Stimulated activated CD8-positive, alpha-beta memory T cell treated with anti-CD3 and anti-CD28 coated beads, Interleukin-4, amount 100 ng/mL, for 4 hours (primary cell): ENCODE results near the gene PRPH.
"Not testable (repeated sequence)": the region's sequence is repeated elsewhere in the genome, so short reads cannot be mapped to it uniquely, and the experiment has no call there.

Experiments
- DNase-seq, 2 donors: peaks; one replicate each; pipeline ENCODE4 v3.0.0-alpha.2; 2020; ENCODE audit warnings: low read depth in 2 of 2, low spot score in 1 of 2

Gene PRPH

DNA sequence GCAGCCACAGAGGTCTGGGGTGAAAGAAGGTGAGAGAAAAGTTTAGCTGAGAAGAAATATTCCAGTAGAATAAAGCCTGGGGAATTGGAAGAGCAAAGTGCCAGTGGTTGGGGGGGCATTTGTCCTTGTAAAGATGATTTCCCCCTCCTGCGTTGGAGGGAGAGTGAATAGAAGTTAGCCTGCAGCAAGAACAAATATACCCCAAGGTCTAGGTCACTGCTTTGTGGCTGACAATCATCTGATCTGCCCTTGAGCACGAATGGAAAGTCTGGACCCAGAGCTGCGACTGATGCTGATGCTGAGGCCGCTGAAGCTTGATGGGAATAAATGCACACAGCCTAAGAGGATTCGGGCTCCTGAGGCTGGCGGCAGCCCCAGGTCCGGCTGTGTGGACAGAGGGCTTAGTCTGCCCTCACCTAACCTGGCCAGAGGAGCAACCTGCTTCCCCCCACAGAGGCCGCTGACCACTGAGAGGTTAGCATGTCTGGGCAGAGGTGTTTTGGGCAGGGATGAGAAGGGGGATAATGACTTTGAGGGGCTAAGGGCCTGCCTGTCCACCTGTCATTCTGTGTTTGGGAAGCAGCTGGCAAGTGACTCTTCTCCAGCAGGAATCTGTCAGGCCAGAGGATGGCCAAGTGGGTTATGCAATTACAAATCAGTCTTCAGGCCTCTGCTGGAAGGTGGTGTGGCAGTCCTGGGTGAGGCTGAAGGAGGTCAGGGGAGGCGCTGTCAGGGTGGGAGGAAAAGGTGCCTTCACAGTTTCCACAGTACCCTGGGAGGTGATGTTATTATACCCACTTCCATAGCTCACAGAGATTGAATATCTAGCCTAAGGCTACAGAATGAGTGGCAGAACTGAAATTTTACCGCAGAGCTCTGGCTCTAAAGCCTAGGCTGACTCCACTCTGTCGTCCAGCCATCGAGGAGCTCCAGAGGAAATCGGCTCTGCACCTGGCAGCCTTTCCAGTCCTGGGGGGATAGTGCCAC is 18.4 kb upstream of the PRPH start:
- no peak for DNase-seq

DNA sequence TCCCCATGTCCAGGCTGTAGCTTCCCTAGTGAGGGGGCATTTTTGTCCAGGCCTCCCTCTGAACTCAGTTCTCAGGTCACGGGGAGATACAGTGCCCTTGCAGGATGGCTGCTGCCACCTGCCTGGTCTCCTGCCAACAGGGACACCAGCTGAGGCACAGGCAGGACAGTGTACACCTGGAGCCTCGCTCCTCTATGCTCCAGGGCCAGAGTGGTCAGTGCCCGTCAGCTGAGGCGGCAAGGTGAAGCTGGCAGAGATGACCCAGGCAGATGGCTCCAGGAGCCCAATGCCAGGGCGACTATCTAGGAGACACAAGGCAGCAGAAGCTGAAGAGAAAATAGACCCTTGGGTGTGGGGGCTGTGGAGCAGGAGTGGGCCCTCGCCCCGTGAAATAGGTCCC is 17.5 kb upstream of the PRPH start:
- no peak for DNase-seq

DNA sequence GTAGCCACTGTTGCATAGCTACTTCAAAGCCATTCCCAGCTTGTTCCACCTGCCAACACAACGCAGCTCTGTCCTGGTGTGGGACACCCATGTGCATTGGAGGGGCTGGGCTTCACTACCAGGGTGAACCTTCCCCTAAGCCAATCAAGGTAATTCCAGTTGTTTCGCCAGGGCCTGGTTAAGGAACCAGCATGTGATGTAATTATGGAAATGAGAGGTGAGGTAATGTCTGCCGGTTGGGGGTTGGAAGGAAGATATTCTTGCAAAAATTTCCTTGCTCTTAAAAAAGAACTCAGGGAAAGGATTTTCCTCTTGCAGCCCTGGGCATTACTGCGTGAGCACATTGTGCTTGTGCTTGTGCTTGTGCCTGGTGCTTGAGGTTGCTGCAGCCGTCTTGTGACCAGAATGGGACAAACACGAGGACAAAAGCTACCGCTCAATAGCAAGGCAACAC is 15.2 kb upstream of the PRPH start:
- DNase-seq, result no peak

DNA sequence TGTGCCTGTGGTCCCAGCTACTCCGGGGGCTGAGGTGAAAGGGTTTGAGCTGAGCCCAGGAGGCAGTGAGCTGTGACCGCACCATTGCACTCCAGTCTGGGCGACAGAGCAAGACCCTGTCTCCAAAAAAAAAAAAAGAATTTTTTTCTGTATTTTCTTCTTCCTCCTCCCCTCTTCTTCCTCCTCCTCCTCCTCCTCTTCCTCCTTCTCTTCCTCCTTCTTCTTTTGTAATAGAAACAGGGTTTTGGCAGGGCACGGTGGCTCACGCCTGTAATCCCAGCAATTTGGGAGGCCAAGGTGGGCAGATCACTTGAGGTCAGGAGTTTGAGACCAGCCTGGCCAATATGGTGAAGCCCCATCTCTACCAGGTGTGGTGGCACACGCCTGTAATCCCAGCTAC is 14.4 kb upstream of the PRPH start:
- not testable (repeated sequence) for DNase-seq

DNA sequence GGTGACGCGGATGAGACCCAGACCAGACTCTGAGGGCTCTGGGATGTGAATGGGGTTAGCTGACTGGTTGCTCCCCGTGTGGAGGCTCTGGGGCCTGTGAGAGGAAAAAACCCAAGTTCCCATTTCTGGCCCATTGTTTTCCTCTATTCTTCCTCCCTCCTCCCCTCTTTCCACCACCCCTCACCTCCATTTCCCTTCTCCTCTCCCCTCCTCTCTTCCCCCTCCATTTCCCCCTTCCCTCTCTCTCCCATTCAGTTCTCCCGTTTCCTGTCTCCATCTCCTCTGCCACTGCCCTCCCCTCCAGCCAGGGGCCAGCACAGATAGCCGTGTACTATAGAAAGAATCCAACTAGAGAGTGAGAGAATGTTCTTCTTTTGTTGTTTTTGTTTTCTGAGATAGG is 12.6 kb upstream of the PRPH start:
- DNase-seq, result no peak

DNA sequence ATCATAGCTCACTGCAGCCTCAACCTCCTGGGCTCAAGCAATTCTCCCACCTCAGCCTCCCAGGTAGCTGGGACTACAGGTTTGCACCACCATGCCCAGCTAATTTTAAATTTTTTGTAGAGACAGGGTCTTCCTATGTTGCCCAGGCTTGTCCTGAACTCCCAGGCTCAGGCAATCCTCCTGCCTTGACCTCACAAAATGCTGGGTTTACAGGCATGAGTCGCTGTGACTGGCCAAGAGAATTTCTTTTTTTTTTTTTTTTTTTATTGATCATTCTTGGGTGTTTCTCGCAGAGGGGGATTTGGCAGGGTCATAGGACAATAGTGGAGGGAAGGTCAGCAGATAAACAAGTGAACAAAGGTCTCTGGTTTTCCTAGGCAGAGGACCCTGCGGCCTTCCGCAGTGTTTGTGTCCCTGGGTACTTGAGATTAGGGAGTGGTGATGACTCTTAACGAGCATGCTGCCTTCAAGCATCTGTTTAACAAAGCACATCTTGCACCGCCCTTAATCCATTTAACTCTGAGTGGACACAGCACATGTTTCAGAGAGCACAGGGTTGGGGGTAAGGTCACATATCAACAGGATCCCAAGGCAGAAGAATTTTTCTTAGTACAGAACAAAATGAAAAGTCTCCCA is 12.1 kb upstream of the PRPH start:
- not testable (repeated sequence) for DNase-seq

DNA sequence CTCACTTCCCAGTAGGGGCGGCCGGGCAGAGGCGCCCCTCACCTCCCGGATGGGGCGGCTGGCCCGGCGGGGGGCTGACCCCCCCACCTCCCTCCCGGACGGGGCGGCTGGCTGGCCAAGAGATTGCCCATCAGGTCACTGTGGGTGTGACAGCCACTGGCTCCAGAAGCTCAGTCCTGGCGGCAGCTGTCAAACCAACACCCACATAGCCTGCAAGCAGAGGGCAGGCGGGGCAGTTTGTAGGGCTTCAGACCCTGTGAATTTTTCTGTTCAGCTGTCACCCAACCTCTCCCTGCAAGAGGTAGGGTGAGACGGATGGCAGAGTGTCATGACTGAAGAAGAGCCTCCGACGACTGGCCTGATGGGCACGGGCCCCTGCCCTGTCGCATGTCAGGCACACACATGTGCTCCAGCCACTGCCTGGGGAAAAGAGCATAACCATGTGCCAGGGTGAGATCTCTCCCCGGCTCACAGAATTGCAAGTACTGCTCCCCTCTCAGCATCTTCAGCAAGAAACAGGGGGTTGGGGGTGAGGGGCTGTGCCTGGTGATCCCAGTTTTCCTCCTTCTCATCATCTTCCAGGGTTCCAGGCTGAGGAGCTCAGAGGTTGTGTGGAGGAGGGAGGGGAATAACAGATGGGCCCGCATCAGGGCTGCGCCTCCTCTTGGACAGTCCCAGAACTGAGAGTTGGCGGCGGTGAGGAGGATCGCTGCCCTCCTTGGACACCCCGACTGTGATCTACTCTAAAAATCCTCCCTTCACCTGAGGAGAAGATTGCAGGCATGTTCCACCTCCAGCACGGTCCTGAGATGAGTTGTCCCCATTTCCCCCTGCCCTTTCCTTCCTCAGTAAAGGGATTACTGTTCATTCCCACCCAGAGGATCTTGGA is 11.2 kb upstream of the PRPH start:
- DNase-seq, result no peak

DNA sequence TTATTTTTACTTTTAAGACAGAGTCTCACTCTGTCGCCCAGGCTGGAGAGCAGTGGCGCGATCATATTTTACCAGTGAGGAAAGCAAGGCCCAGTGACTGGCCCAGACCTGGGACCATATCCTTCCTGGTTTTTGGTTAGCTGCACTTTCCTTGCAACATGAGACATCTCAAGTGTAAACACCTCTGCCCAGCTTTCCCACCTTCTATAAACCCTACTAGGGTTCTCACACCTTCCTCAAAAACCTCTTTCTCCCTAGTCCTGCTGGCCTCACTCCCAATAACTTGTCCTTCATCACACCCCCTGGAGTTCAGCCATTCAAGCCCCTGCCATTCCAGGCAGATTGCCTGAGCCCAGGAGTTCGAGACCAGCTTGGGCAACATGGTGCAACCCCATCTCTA is 10.3 kb upstream of the PRPH start:
- DNase-seq, result no peak

DNA sequence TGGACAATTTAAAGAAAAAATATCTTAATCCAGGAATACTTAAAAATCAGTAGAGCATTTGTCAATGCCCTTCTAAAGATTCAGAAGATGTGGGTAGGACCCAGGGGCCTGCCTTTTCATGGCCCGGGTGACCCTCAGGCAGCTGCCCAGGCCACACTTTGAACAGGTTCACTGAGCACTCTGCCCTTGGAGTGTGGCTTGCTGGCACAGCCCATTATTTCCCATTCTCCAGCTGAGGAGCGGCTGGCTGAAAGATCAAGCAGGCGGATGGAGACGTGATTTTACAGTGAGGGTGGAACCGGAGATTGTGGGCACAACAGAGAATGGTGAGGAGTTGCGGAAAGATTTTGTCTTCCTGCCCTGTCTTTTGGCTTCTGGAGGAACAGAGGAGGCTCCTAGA is 7.1 kb upstream of the PRPH start:
- DNase-seq, result no peak

DNA sequence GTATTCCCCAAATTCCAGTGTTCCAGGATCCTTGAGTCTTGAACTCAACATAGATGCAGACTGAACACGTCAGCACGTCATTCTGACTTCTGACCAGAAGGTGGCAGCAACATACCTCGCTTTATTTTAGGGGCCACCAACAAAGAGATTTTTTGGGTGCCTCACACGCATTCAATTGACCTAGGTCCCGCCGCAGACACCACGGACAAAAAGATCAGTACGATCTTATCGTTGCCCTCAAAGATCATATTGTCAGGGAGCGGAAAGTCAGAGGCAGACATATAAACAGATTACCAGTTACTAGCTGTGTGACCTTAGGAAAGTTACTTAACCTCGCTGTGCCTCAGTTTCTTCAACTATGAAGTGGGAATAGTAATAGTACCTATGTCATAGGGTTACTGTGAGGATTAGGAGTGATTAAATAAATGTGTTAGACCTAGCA is 6.5 kb upstream of the PRPH start:
- peak; percentile 9 to 54 for DNase-seq

DNA sequence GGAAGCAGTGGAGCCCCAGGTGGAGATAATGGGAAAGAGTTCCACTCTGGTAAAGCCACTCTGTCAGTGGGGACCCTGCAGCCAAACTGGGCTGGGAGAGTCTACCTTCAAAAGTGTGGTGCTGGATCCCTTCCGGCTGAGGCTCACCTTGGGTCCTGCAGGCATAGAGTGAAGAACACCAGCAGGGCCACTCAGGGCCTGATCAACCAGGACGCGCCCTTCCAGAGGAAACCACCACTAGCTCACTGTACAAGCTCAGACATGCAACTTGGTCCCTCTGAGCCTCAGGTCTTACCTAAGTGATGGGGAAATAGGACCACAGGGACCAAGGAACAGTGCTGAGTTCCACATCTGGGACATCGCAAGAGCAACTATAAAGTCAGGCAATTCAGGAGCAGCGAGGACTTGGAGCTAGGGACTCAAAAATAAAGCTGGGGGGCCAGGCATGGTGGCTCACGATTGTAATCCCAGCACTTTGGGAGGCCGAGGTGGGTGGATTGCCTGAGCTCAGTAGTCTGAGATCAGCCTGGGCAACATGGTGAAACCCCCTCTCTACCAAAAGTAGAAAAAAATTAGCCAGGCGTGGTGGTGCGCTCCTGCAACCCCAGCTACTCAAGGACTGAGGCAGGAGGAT is 5.9 kb upstream of the PRPH start:
- DNase-seq, result no peak

DNA sequence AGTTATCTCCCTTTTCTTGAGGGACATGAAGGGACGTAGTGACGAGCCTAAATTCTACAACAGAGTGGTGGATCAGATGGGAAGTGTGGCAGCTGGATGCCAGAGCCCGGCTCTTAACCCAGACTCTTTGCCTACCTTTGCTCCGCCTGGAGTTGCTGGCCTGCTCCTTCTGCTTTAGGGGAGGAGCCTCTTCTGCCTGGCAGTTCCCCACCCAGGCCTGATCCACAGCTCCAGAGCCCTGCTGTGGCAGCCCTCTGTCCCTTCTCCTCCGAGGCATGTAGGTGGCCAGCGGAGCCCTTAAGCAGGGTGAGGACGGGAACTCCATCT is 2.3 kb upstream of the PRPH start:
- DNase-seq, result no peak

DNA sequence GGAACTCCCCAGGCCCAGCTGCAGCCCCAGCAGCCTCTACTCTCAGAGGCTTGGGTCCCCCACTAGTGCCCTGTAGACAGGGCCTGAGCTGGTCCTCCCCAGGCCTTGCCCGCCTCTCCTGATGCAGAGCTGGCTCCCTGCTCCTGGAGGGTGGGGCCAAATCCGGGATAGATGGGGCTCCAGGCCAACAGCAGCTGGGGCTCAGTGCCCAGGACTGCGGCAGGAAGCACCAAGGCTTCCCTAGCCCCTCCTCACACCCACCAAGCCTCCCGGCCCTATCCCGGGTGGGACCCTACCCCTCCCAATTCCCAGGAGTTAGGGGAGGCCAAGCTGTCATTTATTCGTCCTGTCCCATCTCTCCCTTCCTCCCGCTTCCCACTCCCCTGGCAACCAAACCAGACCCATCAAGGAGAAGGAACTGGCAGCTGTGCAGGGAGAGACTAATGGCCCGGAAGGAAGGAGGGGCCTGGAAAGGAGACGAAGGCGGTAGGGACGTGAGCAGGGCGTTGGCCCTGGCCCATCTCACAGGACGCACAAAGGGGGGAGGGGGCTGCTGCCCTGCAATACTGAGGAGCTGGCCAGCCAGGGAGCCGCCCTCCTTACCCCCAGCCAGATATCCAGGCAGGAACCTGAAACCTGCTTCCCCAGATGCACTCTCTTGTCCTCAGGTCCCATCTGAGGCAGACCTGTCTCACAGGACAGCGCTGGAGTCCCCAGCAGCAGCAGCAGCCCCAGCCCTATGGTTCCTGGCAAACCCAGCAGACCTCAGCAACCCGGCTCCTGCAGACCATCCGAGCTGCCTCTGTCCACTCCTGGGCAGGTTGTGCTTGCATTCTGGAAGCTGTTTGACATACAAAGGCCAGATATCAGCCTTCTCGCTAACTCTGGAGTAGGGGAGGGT is 1.6 kb upstream of the PRPH start:
- DNase-seq, result no peak

DNA sequence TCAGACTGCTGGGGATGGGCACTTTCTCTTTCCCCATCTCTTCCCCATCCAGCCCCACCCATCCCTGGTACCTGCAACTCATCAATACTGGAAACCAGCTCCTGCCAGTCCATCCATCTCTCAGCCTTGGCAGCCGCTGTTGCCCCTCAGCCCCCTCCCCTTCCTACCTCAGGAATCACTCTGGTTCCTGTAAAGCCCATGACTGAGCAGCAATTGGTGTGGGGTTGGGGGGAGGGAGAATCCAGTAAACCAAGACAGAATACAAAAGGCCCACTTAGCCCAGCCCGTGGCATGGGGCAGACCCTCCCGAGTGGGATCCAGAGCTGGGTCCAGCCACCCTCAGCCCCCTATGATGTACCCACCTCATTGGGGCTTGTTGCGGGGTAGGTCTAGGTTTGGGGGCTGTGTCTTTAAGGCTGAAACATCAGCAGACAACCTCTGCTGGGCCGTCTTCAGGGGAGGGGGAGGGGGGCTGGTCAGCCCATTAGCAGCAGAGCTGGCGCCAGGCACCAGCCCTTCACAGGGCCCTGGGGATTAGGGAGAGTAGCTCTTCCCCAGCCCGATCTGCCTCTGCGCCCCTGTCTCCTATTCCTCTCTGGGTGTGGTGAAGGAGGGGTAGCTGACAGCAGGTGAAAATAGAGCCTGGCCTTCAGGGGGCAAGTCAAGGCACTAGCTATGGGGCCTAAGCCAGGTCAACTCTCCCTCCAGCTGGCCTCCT is 702 bp upstream of the PRPH start:
- no peak for DNase-seq

DNA sequence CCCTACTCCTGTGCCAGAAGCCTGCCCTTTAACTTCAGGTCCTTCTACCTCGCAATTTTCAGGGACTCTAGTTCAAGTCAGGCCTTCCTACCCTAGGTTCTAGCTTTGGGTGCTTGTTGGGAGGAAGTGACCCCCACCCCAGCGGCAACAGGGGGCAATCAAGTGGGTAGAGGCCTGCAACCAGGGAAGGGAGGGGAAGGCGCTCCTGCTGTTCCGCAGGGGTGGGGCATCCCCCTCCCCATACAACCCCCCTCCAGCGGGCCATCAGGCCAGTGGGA is 204 bp upstream of the PRPH start:
- DNase-seq, result no peak

DNA sequence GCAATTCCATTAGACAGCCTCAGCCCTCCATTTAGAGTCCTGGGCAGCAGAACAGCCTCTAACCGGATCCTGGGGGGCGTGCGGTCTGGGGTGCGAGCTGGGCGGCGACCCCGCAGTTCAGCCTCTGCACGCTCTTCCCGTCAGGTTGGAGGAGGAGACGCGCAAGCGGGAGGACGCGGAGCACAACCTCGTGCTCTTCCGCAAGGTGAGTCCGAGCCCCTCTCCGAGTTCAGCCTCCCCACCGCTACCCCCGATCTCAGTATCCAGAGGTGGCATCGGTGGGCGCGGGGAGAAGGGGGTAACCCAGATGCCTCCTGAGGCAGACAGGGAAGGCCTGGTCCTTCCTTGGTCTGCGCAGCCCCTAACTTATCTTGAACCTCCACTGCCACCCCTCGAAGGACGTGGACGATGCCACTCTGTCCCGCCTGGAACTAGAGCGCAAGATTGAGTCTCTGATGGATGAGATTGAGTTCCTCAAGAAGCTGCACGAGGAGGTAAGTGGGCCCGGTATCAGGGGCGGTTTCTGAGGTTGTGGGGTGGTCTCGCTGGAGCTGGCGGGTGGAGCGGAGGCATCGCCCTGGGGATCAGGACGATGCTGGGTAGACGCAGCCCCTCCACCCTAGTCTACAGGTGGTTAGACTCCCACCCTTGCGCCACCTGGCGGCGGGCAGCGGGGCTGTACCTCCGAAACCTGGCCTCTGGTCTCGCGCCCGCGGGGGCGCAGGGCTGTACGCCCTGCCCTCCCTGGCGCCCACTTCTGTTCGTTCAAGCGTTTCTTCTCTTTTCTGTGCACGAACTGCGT is 1.3 kb downstream of the PRPH start:
- DNase-seq, result peak; percentile 15 to 38

DNA sequence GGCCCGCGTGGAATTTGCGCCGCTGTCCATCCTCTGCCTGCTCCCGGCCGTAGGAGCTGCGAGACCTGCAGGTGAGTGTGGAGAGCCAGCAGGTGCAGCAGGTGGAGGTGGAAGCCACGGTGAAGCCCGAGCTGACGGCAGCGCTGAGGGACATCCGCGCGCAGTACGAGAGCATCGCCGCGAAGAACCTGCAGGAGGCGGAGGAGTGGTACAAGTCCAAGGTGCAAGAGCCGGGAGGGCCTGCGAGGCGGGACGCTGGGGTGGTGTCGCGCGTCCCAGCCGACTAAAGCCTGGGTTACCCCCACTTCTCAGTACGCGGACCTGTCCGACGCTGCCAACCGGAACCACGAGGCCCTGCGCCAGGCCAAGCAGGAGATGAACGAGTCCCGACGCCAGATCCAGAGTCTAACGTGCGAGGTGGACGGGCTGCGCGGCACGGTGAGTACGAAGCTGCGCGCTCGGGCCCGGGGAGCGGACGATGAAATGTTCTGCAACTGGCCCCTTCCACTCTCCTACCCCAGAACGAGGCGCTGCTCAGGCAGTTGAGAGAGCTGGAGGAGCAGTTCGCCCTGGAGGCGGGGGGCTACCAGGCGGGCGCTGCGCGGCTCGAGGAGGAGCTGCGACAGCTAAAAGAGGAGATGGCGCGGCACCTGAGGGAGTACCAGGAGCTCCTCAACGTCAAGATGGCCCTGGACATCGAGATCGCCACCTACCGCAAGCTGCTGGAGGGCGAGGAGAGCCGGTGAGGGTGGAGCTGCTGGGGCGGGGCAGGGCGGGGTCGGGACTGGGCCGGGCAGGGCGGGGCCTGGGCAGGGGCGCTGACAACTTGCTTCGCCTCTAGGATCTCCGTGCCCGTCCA is 2.1 kb downstream of the PRPH start:
- DNase-seq, result no peak

DNA sequence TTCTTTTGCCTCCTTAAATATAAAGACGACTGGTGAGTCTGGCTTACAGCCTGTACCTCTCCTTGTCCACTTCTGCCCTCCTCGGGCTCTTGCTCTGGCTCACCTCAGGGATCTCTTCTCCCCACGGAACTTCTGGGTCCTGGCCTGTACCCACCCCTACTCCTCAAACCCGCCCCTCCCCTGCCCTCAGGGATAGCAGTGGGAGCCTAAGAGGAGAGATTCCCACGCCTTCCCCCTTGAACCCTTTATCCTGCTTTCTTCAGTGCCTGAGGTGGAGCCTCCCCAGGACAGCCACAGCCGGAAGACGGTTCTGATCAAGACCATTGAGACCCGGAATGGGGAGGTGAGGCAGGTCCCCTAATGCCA is 2.7 kb downstream of the PRPH start:
- DNase-seq, result no peak
